Measurements from ENCODE around the gene HRH1.

HRH1 gene

GRCh38 chr3:11282250-11283138 lies 128.2 kb downstream of the HRH1 start:
- no peak for DNase-seq (ENCODE audit: low read depth in 2 of 2)

GRCh38 chr3:11283139-11283475 lies 128.8 kb downstream of the HRH1 start:
- DNase-seq (ENCODE audit: low read depth in 2 of 2) = no peak

- DNase-seq (ENCODE audit: low read depth in 2 of 2) = no peak
These were observed 129.7 kb downstream of the HRH1 start for GRCh38 chr3:11284011-11284410.

GRCh38 chr3:11285471-11285870 lies 131.2 kb downstream of the HRH1 start:
- DNase-seq (ENCODE audit: low read depth in 2 of 2) = no peak

GRCh38 chr3:11287404-11287803 lies 133.1 kb downstream of the HRH1 start:
- DNase-seq (ENCODE audit: low read depth in 2 of 2) = no peak

- DNase-seq (ENCODE audit: low read depth in 2 of 2) = no peak
These were observed 133.8 kb downstream of the HRH1 start for GRCh38 chr3:11288021-11288491.

GRCh38 chr3:11288786-11289637 lies 134.7 kb downstream of the HRH1 start:
- DNase-seq (ENCODE audit: low read depth in 2 of 2) = no peak

GRCh38 chr3:11289864-11290263 lies 135.6 kb downstream of the HRH1 start:
- DNase-seq (ENCODE audit: low read depth in 2 of 2) = no peak

- DNase-seq (ENCODE audit: low read depth in 2 of 2) = peak in 1 of 2 donors; percentile 16
These were observed 136.7 kb downstream of the HRH1 start for GRCh38 chr3:11290743-11291680.

GRCh38 chr3:11291808-11292207 lies 137.5 kb downstream of the HRH1 start:
- DNase-seq (ENCODE audit: low read depth in 2 of 2) = no peak

GRCh38 chr3:11297126-11297525 lies 142.8 kb downstream of the HRH1 start:
- DNase-seq (ENCODE audit: low read depth in 2 of 2) = no peak

GRCh38 chr3:11300970-11301369 lies 146.7 kb downstream of the HRH1 start:
- no peak for DNase-seq (ENCODE audit: low read depth in 2 of 2)

- no peak for DNase-seq (ENCODE audit: low read depth in 2 of 2)
These were observed 148.2 kb downstream of the HRH1 start for GRCh38 chr3:11302444-11302843.

- DNase-seq (ENCODE audit: low read depth in 2 of 2) = no peak
These were observed 149.9 kb downstream of the HRH1 start for GRCh38 chr3:11304175-11304574.

- no peak for DNase-seq (ENCODE audit: low read depth in 2 of 2)
These were observed 151.2 kb downstream of the HRH1 start for GRCh38 chr3:11305509-11305908.

- no peak for DNase-seq (ENCODE audit: low read depth in 2 of 2)
These were observed 152.7 kb downstream of the HRH1 start for GRCh38 chr3:11306817-11307589.

GRCh38 chr3:11307830-11308432 lies 153.6 kb downstream of the HRH1 start:
- no peak for DNase-seq (ENCODE audit: low read depth in 2 of 2)

- no peak for DNase-seq (ENCODE audit: low read depth in 2 of 2)
These were observed 156.0 kb downstream of the HRH1 start for GRCh38 chr3:11310258-11310657.

- DNase-seq (ENCODE audit: low read depth in 2 of 2) = no peak
These were observed 157.9 kb downstream of the HRH1 start for GRCh38 chr3:11312166-11312565.

All from stimulated activated CD4-positive, alpha-beta T cell treated with anti-CD3 and anti-CD28 coated beads, Interleukin-15, amount 100 ng/mL, for 48 hours (primary cell).